Ishikawa (cell line): ENCODE measurements around the gene RGS5.

Source experiments
- EGR1 ChIP-seq: IDR thresholded peaks from 2 replicates; pipeline ENCODE4 v1.6.1; 2012
- RAD21 ChIP-seq: IDR thresholded peaks from 2 replicates; pipeline ENCODE4 v1.6.1; 2012; ENCODE audit warnings: low read depth

DNA sequence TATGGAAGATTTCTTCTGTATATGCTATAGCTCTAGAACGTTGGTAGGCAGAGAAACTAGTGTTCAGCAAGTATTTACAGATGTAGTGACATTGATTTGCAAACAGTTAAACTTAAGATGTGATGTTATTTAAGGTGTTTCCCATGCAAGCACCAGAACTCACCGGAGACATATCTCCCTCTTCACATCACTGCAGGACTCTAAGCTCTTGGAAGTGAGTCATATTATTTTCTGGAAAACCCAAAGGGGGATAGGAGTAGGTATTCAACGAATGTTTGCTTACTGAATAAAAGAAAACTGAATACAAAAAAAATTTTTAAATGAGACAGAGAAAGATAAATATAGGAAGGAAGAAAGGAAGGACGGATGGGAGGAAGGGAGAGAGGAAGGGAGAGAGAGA is 108.5 kb downstream of the RGS5 start:
- TF ChIP-seq RAD21, result no peak
- no peak for TF ChIP-seq EGR1
